ENCODE measurements around the gene KLHL5. TPM values are rescaled to one million over a fixed set of nuclear protein-coding genes. Genes with fewer than 3 reads are reported as not detected.

Gene KLHL5
- total RNA-seq, 2 donors from 2014 or later, result 25.1 to 41.1 TPM

GRCh38 chr4:39097290-39097689 lies 35.3 kb downstream of the KLHL5 start:
- no peaks in the 10 kb centered on the region for H3K9me3 ChIP-seq (ENCODE audit: control insufficient read depth, low read length)
- H3K27ac Mint-ChIP-seq, result no peak overlapping the region
- H3K36me3 Mint-ChIP-seq (ENCODE audit: low read depth), result no peaks in the 10 kb centered on the region
- H3K27ac ChIP-seq (ENCODE audit: low read depth, low read length), result no peak overlapping the region
- WGBS, 2 experiments (ENCODE audit: insufficient coverage in 1 of 2, insufficient read length in 1 of 2), result 97 to 100% methylated on average over 2 to 5 of the region's 5 CpGs
- H3K4me3 ChIP-seq (ENCODE audit: low read length), result no peak overlapping the region
- no peaks in the 10 kb centered on the region for H3K27me3 Mint-ChIP-seq (ENCODE audit: insufficient read depth)
- H3K9me3 Mint-ChIP-seq, result no peaks in the 10 kb centered on the region
- H3K4me3 Mint-ChIP-seq, result no peak overlapping the region
- no peak for TF ChIP-seq CTCF (conservative IDR thresholded peaks at IDR 0.05)
- no peak for DNase-seq
- no peaks in the 10 kb centered on the region for H3K27me3 ChIP-seq (ENCODE audit: control insufficient read depth, insufficient read depth, low read length, poor library complexity, severe bottlenecking)
- no peaks in the 10 kb centered on the region for H3K36me3 ChIP-seq (ENCODE audit: control insufficient read depth, insufficient read depth, low read length)
- H3K4me1 ChIP-seq (ENCODE audit: control insufficient read depth, insufficient read depth, low read length), result no peaks in the 10 kb centered on the region
- H3K4me1 Mint-ChIP-seq, result no peaks in the 10 kb centered on the region
- no peak overlapping the region for H3K9ac ChIP-seq (ENCODE audit: extremely low read depth, low read length, poor library complexity, severe bottlenecking)

- H3K36me3 ChIP-seq (ENCODE audit: control insufficient read depth, insufficient read depth, low read length), result peaks cover 8% of the 10 kb centered on the region
- H3K4me3 Mint-ChIP-seq, result no peak overlapping the region
- no peak overlapping the region for H3K27ac Mint-ChIP-seq
Measured at GRCh38 chr4:39102297-39102696, 40.3 kb downstream of the KLHL5 start.

GRCh38 chr4:39103291-39103690 lies 41.3 kb downstream of the KLHL5 start:
- H3K36me3 Mint-ChIP-seq (ENCODE audit: low read depth), result peaks cover 19% of the 10 kb centered on the region
- no peaks in the 10 kb centered on the region for H3K27me3 ChIP-seq (ENCODE audit: control insufficient read depth, insufficient read depth, low read length, poor library complexity, severe bottlenecking)
- no peak overlapping the region for H3K9ac ChIP-seq (ENCODE audit: extremely low read depth, low read length, poor library complexity, severe bottlenecking)
- no peaks in the 10 kb centered on the region for H3K27me3 Mint-ChIP-seq (ENCODE audit: insufficient read depth)
- H3K4me3 ChIP-seq (ENCODE audit: low read length), result no peak overlapping the region
- no peak overlapping the region for H3K4me3 Mint-ChIP-seq
- H3K27ac Mint-ChIP-seq, result no peak overlapping the region
- peaks cover 8% of the 10 kb centered on the region for H3K36me3 ChIP-seq (ENCODE audit: control insufficient read depth, insufficient read depth, low read length)
- H3K9me3 ChIP-seq (ENCODE audit: control insufficient read depth, low read length), result no peaks in the 10 kb centered on the region
- H3K4me1 ChIP-seq (ENCODE audit: control insufficient read depth, insufficient read depth, low read length), result no peaks in the 10 kb centered on the region
- WGBS, 2 experiments (ENCODE audit: insufficient coverage in 1 of 2, insufficient read length in 1 of 2), result 92 to 100% methylated on average over 2 to 6 of the region's 6 CpGs
- DNase-seq, result no peak
- no peak for TF ChIP-seq CTCF (conservative IDR thresholded peaks at IDR 0.05)
- no peaks in the 10 kb centered on the region for H3K9me3 Mint-ChIP-seq
- H3K4me1 Mint-ChIP-seq, result no peaks in the 10 kb centered on the region
- no peak overlapping the region for H3K27ac ChIP-seq (ENCODE audit: low read depth, low read length)

More at GRCh38 chr4:39102297-39102696, 40.3 kb downstream of the KLHL5 start:
- no peaks in the 10 kb centered on the region for H3K4me1 Mint-ChIP-seq
- WGBS, 2 experiments (ENCODE audit: insufficient coverage in 1 of 2, insufficient read length in 1 of 2), result 92 to 98% methylated on average over 7 of the region's 7 CpGs
- no peak for DNase-seq
- peaks cover 18% of the 10 kb centered on the region for H3K36me3 Mint-ChIP-seq (ENCODE audit: low read depth)
- H3K27ac ChIP-seq (ENCODE audit: low read depth, low read length), result no peak overlapping the region
- no peaks in the 10 kb centered on the region for H3K27me3 Mint-ChIP-seq (ENCODE audit: insufficient read depth)
- H3K9ac ChIP-seq (ENCODE audit: extremely low read depth, low read length, poor library complexity, severe bottlenecking), result no peak overlapping the region
- no peaks in the 10 kb centered on the region for H3K27me3 ChIP-seq (ENCODE audit: control insufficient read depth, insufficient read depth, low read length, poor library complexity, severe bottlenecking)
- no peak overlapping the region for H3K4me3 ChIP-seq (ENCODE audit: low read length)
- H3K9me3 Mint-ChIP-seq, result no peaks in the 10 kb centered on the region
- H3K9me3 ChIP-seq (ENCODE audit: control insufficient read depth, low read length), result no peaks in the 10 kb centered on the region
- H3K4me1 ChIP-seq (ENCODE audit: control insufficient read depth, insufficient read depth, low read length), result no peaks in the 10 kb centered on the region
- TF ChIP-seq CTCF (conservative IDR thresholded peaks at IDR 0.05), result no peak
